ENCODE results near the gene BLOC1S1.

DNA sequence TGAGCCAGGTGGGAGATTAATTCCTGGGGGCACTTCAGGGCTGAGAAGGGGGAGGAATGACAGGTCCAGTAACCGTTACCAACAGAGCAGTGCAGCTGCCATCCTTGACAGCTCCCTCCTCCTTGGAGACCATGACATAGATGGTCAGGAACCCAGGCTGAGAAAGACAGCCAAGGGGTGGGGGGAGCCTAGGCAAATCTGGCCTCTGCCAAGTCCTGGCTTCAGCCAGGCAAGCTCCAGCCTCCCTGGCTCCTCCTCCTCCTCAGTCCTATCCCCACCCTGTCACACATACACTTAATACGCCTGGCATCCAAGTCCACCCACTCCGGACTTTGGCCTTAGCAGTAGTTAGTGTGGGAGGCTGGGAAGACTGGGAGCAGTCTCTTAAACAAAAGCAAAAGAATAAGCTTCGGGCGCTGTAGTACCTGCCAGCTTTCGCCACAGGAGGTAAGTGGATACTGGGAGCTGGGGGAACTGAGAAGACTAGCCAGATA, 4.3 kb downstream of the BLOC1S1 start, which contains the start of gene RDH5:
- TF ChIP-seq CTCF (conservative IDR thresholded peaks at IDR 0.05; ENCODE audit: low read length), result no peak
- TF ChIP-seq EZH2phosphoT487 (IDR thresholded peaks at IDR 0.05; ENCODE audit: borderline replicate concordance), result no peak
